ENCODE results near the gene MAP3K6. TPM values are rescaled to one million over a fixed set of nuclear protein-coding genes. Genes with fewer than 3 reads are reported as not detected.

The MAP3K6 gene
- polyA plus RNA-seq, 1 experiment: 7.6 TPM

- Histone ChIP-seq H3K9me3 (ENCODE audit: control insufficient read depth, insufficient read depth, low read length) (no peaks in the 10 kb centered on the region; the same call in 1 of the 2 replicates), H3K27me3 (ENCODE audit: control insufficient read depth, insufficient read depth, low read length) (no peaks in the 10 kb centered on the region), H3K4me3 (ENCODE audit: low read depth, low read length) (no peak overlapping the region), H3K27ac (ENCODE audit: low read depth, low read length) (no peak overlapping the region)
- ChIA-PET POLR2A (no interaction called here), CTCF (interaction anchor here (5.3 kb wide), 1 partner anchor 64 kb away, joined by 75 read pairs; no protein-coding TSS in a partner anchor)
- DNase-seq (ENCODE audit: low read depth, low spot score): no peak
- TF ChIP-seq CTCF (IDR thresholded peaks at IDR 0.05; ENCODE audit: low read depth, low read length): no peak
Observed at GRCh38 chr1:27363766-27364695, 2.7 kb downstream of the MAP3K6 start.

- no peak for TF ChIP-seq CTCF (IDR thresholded peaks at IDR 0.05; ENCODE audit: low read depth, low read length)
- POLR2A ChIA-PET: no interaction called here
- no peak overlapping the region for H3K27ac ChIP-seq (ENCODE audit: low read depth, low read length)
- H3K4me3 ChIP-seq (ENCODE audit: low read depth, low read length): no peak overlapping the region
- CTCF ChIA-PET: interaction anchor here (0.7 kb wide), 1 partner anchor 34 kb away, joined by 3 read pairs; no protein-coding TSS in a partner anchor
- DNase-seq (ENCODE audit: low read depth, low spot score): no peak
- no peaks in the 10 kb centered on the region; the same call in 1 of the 2 replicates for H3K9me3 ChIP-seq (ENCODE audit: control insufficient read depth, insufficient read depth, low read length)
- H3K27me3 ChIP-seq (ENCODE audit: control insufficient read depth, insufficient read depth, low read length): no peaks in the 10 kb centered on the region
Observed at GRCh38 chr1:27361553-27361952, 5.2 kb downstream of the MAP3K6 start.

GRCh38 chr1:27361044-27361402 is 5.7 kb downstream of the MAP3K6 start:
- H3K27me3 ChIP-seq (ENCODE audit: control insufficient read depth, insufficient read depth, low read length): no peaks in the 10 kb centered on the region
- no peak overlapping the region for H3K4me3 ChIP-seq (ENCODE audit: low read depth, low read length)
- POLR2A ChIA-PET: no interaction called here
- no peaks in the 10 kb centered on the region; the same call in 1 of the 2 replicates for H3K9me3 ChIP-seq (ENCODE audit: control insufficient read depth, insufficient read depth, low read length)
- DNase-seq (ENCODE audit: low read depth, low spot score): no peak
- H3K27ac ChIP-seq (ENCODE audit: low read depth, low read length): no peak overlapping the region
- CTCF ChIA-PET: no interaction called here
- TF ChIP-seq CTCF (IDR thresholded peaks at IDR 0.05; ENCODE audit: low read depth, low read length): no peak

GRCh38 chr1:27360159-27361043 is 6.4 kb downstream of the MAP3K6 start:
- ChIA-PET CTCF (no interaction called here), POLR2A (no interaction called here)
- TF ChIP-seq CTCF (IDR thresholded peaks at IDR 0.05; ENCODE audit: low read depth, low read length): no peak

More at GRCh38 chr1:27360159-27361043, 6.4 kb downstream of the MAP3K6 start:
- Histone ChIP-seq H3K9me3 (ENCODE audit: control insufficient read depth, insufficient read depth, low read length) (no peaks in the 10 kb centered on the region; the same call in 1 of the 2 replicates), H3K4me3 (ENCODE audit: low read depth, low read length) (no peak overlapping the region), H3K27me3 (ENCODE audit: control insufficient read depth, insufficient read depth, low read length) (no peaks in the 10 kb centered on the region), H3K27ac (ENCODE audit: low read depth, low read length) (no peak overlapping the region)
- no peak for DNase-seq (ENCODE audit: low read depth, low spot score)
